Globus pallidus (tissue), 1 donor: ENCODE results near the gene MLLT1.
A peak's percentile ranks its signal among the peaks of the same experiment; 100 is the strongest.
"Not testable (repeated sequence)": the region's sequence is repeated elsewhere in the genome, so short reads cannot be mapped to it uniquely, and the experiment has no call there.

Source experiments
- DNase-seq: peaks from one replicate; pipeline ENCODE4 v3.0.0-alpha.2; 2015; ENCODE audit warnings: low spot score

Gene MLLT1

GRCh38 chr19:6279931-6280591 is at the start of gene MLLT1:
TSS of gene MLLT1 (minus strand) at chr19:6279975. CDS start at chr19:6279784, 191 bp downstream.
- DNase-seq, result peak; percentile 95

- no peak for DNase-seq
Observed at GRCh38 chr19:6326815-6327214, 47.0 kb upstream of the MLLT1 start.

GRCh38 chr19:6325614-6326013 is 45.8 kb upstream of the MLLT1 start:
- no peak for DNase-seq

- DNase-seq, result no peak
Observed at GRCh38 chr19:6324757-6325156, 45.0 kb upstream of the MLLT1 start.

- DNase-seq, result no peak
Observed at GRCh38 chr19:6322284-6322683, 42.5 kb upstream of the MLLT1 start.

- no peak for DNase-seq
Observed at GRCh38 chr19:6319376-6319775, 39.6 kb upstream of the MLLT1 start.

- DNase-seq, result no peak
Observed at GRCh38 chr19:6318772-6319171, 39.0 kb upstream of the MLLT1 start.

- not testable (repeated sequence) for DNase-seq
Observed at GRCh38 chr19:6315646-6316045, 35.9 kb upstream of the MLLT1 start.

- no peak for DNase-seq
Observed at GRCh38 chr19:6313398-6313969, 33.7 kb upstream of the MLLT1 start.

- no peak for DNase-seq
Observed at GRCh38 chr19:6312018-6312417, 32.2 kb upstream of the MLLT1 start.

- DNase-seq, result no peak
Observed at GRCh38 chr19:6298413-6298812, 18.6 kb upstream of the MLLT1 start.

- no peak for DNase-seq
Observed at GRCh38 chr19:6297202-6297601, 17.4 kb upstream of the MLLT1 start.

GRCh38 chr19:6292006-6292405 is 12.2 kb upstream of the MLLT1 start:
- no peak for DNase-seq

- DNase-seq, result no peak
Observed at GRCh38 chr19:6288737-6289136, 9.0 kb upstream of the MLLT1 start.

GRCh38 chr19:6287269-6287885 is 7.6 kb upstream of the MLLT1 start:
- DNase-seq, result no peak

- DNase-seq, result no peak
Observed at GRCh38 chr19:6286676-6287075, 6.9 kb upstream of the MLLT1 start.

GRCh38 chr19:6282393-6282792 is 2.6 kb upstream of the MLLT1 start:
- not testable (repeated sequence) for DNase-seq

- DNase-seq, result no peak
Observed at GRCh38 chr19:6279620-6279930, 200 bp downstream of the MLLT1 start.

- no peak for DNase-seq
Observed at GRCh38 chr19:6278740-6279619, 795 bp downstream of the MLLT1 start.

- DNase-seq, result no peak
Observed at GRCh38 chr19:6278051-6278450, 1.7 kb downstream of the MLLT1 start.

- no peak for DNase-seq
Observed at GRCh38 chr19:6276447-6276846, 3.3 kb downstream of the MLLT1 start.

GRCh38 chr19:6275170-6275744 is 4.5 kb downstream of the MLLT1 start:
- no peak for DNase-seq
